ENCODE results near the gene DPYD. TPM values are rescaled to one million over a fixed set of nuclear protein-coding genes. Genes with fewer than 3 reads are reported as not detected.

DPYD gene
- total and polyA plus RNA-seq, 9 donors = 17.2 to 45.9 (median 38.7) TPM

GRCh38 chr1:97088391-97088790 is 832.4 kb downstream of the DPYD start:
- Histone ChIP-seq H3K4me1 (ENCODE audit: insufficient read depth) (no peaks in the 10 kb centered on the region), H3K27ac (no peak overlapping the region), H3K27me3 (no peaks in the 10 kb centered on the region), H3K9me3 (no peaks in the 10 kb centered on the region), H3K36me3 (no peaks in the 10 kb centered on the region), H3K4me3 (no peak overlapping the region)
- DNase-seq = no peak
- intact Hi-C loops (cut with DNase I) = no loop called here
- TF ChIP-seq POLR2A (IDR thresholded peaks at IDR 0.05) (no peak), CTCF (IDR thresholded peaks at IDR 0.05) (no peak), EP300 (IDR thresholded peaks at IDR 0.05) (no peak)
- 93 to 94% (median 93%) methylated on average over 1 of the region's 1 CpG for WGBS, 3 donors

- Histone ChIP-seq H3K9me3 (no peaks in the 10 kb centered on the region), H3K4me3 (no peak overlapping the region), H3K27ac (no peak overlapping the region), H3K36me3 (no peaks in the 10 kb centered on the region), H3K27me3 (no peaks in the 10 kb centered on the region), H3K4me1 (ENCODE audit: insufficient read depth) (no peaks in the 10 kb centered on the region)
- WGBS, 3 donors = 42 to 47% (median 46%) methylated on average over 2 of the region's 2 CpGs
- TF ChIP-seq CTCF (IDR thresholded peaks at IDR 0.05) (no peak), POLR2A (IDR thresholded peaks at IDR 0.05) (no peak), EP300 (IDR thresholded peaks at IDR 0.05) (no peak)
- intact Hi-C loops (cut with DNase I) = no loop called here
- no peak for DNase-seq
These were observed 836.3 kb downstream of the DPYD start for GRCh38 chr1:97084546-97084945.

GRCh38 chr1:97082160-97082848 is 838.5 kb downstream of the DPYD start:
- H3K27me3 ChIP-seq = no peaks in the 10 kb centered on the region
- H3K4me1 ChIP-seq (ENCODE audit: insufficient read depth) = no peaks in the 10 kb centered on the region
- no peak for DNase-seq
- no peak overlapping the region for H3K4me3 ChIP-seq
- intact Hi-C loops (cut with DNase I) = no loop called here
- H3K27ac ChIP-seq = no peak overlapping the region
- H3K36me3 ChIP-seq = no peaks in the 10 kb centered on the region
- no peaks in the 10 kb centered on the region for H3K9me3 ChIP-seq
- WGBS, 3 donors = 47 to 54% (median 53%) methylated on average over 4 of the region's 4 CpGs
- TF ChIP-seq POLR2A (IDR thresholded peaks at IDR 0.05) (no peak), EP300 (IDR thresholded peaks at IDR 0.05) (no peak), CTCF (IDR thresholded peaks at IDR 0.05) (no peak)

- Histone ChIP-seq H3K4me1 (ENCODE audit: insufficient read depth) (no peaks in the 10 kb centered on the region), H3K36me3 (no peaks in the 10 kb centered on the region), H3K27ac (no peak overlapping the region), H3K4me3 (no peak overlapping the region), H3K27me3 (no peaks in the 10 kb centered on the region), H3K9me3 (no peaks in the 10 kb centered on the region)
- TF ChIP-seq EP300 (IDR thresholded peaks at IDR 0.05) (no peak), POLR2A (IDR thresholded peaks at IDR 0.05) (no peak), CTCF (IDR thresholded peaks at IDR 0.05) (no peak)
- intact Hi-C loops (cut with DNase I) = no loop called here
- WGBS, 3 donors = 91 to 95% (median 91%) methylated on average over 6 of the region's 6 CpGs
- no peak for DNase-seq
These were observed 842.0 kb downstream of the DPYD start for GRCh38 chr1:97078872-97079271.

Data from ovary (tissue), 9 donors.